Heart right ventricle (tissue), 16 donors: ENCODE data around the gene KMT2D. TPM values are rescaled to one million over a fixed set of nuclear protein-coding genes. Genes with fewer than 3 reads are reported as not detected.

Source experiments
- ATAC-seq, 8 donors: fragments of 200-7000 bp; cut with Tn5 transposase; one replicate each; pipeline ENCODE4 v1.9.1; 2020; ENCODE audit warnings: mild to moderate bottlenecking in 8 of 8, moderate library complexity in 8 of 8, moderate number of reproducible peaks in 1 of 8
- DNase-seq, 2 donors: peaks; one replicate each; pipeline ENCODE4 v3.0.0-alpha.2; 2020
- H3K27ac ChIP-seq, 10 donors: fragments of 200-600 bp; sonication (generic) in 2 of 10; one replicate each; pipeline versions ENCODE4 v1.5.0 to v1.8.0; 2020 to 2022; ENCODE audit warnings: mild to moderate bottlenecking in 3 of 10
- H3K27me3 ChIP-seq, 7 donors: fragments of 200-600 bp; one replicate each; pipeline ENCODE4 v1.8.0; 2021 to 2022; ENCODE audit warnings: mild to moderate bottlenecking in 2 of 7
- H3K36me3 ChIP-seq, 9 donors: fragments of 200-600 bp; sonication (generic) in 1 of 9; one replicate each; pipeline versions ENCODE4 v1.5.0 to v1.8.0; 2020 to 2022; ENCODE audit warnings: mild to moderate bottlenecking in 2 of 9
- H3K4me1 ChIP-seq, 9 donors: fragments of 200-600 bp; sonication (generic) in 1 of 9; one replicate each; pipeline versions ENCODE4 v1.5.0 to v1.8.0; 2020 to 2022; ENCODE audit warnings: mild to moderate bottlenecking in 4 of 9
- H3K4me3 ChIP-seq, 10 donors: fragments of 200-600 bp; sonication (generic) in 2 of 10; one replicate each; pipeline versions ENCODE4 v1.5.0 to v1.8.0; 2020 to 2022; ENCODE audit warnings: mild to moderate bottlenecking in 7 of 10, moderate library complexity in 2 of 10
- H3K9me3 ChIP-seq, 11 donors: fragments of 200-600 bp in 10 of 11; sonication (generic) in 2 of 11; one replicate each; pipeline versions ENCODE4 v1.5.0 to v1.8.0; 2013 to 2022; ENCODE audit warnings: mild to moderate bottlenecking in 2 of 11, control low read depth in 1 of 11, moderate library complexity in 1 of 11
- WGBS, 2 donors: extraction: QIAGEN DNeasy Blood & Tissue Kit; methylation state at CpG; one replicate each; pipeline ENCODE4 v1.1.7; 2013; ENCODE audit warnings: inconsistent platforms in 1 of 2; 5-methylcytosine and 5-hydroxymethylcytosine counted together
- intact Hi-C, 10 donors: fragments of 100-400 bp; cut with DNase I; formaldehyde crosslinking; loops; one replicate each; pipeline versions ENCODE4 v1.11.1 to v1.14.2; 2022
- polyA plus RNA-seq, 2 donors: library from polyadenylated mRNA; stranded (reverse); fragments of 200-250 nt; gene quantifications; one replicate each; pipeline ENCODE4 v1.2.3, GENCODE V29; 2013
- total RNA-seq, 10 donors: library from RNA; stranded (reverse); fragmentation: NEBNext Ultra II Directional in 3 of 10; extraction: Animal tissue kit (Norgen Biotek cat#: 25700) in 3 of 10; gene quantifications; one replicate each; pipeline versions ENCODE4 v1.2.1 to v1.2.4, GENCODE V29; 2021 to 2023
- TF ChIP-seq, protein P1 (sequence below), 9 donors: fragments of 200-600 bp; sonication (generic) in 2 of 9; IDR thresholded peaks; one replicate each; pipeline versions ENCODE4 v1.5.0 to v1.8.0; 2021 to 2022; ENCODE audit warnings: antibody characterized with exemption in 9 of 9, mild to moderate bottlenecking in 5 of 9, moderate library complexity in 1 of 9
- donor health status: Arrhythmogenic right ventricular cardiomyopathy.
- donor health status: ischemic (EF 13 %, LVEDD 7.1; RV severe dilation, severe dysfunction).
- donor health status: healthy with polysubstance abuse.
- donor health status: DM: no; HTN: yes; CAD: no.
- donor health status: DM: no; HTN: no; CAD: no.
- donor health status: ischemic (EF 25% LVEDD 6.9; RV normal size, moderate dysfunction).
- donor health status: ischemic (EF 25% LVEDD 5.7; RV mildly dilated, moderate dysfunction).
- donor health status: healthy.
- donor health status: DM: yes; HTN: yes; CAD: no.
- donor health status: Ischemic cardiomyopathy.
- donor health status: ischemic (EF 35%, LVEDD 5.7; RV mildly dilated, moderate dysfunction).
- donor health status: nonischemic (EF 11% LVEDD 7.7; RV severe dilation, severe dysfunction).
- donor health status: DM: yes; HTN: yes; CAD: no.
- donor health status: PGD.
- donor health status: ischemic (EF 29% LVEDD 5.4; RV normal size, mild dysfunction).
- donor health status: nonischemic (EF 23%, LVEDD 6.1; RV moderate dilation, normal function).

Gene KMT2D
- total and polyA plus RNA-seq, 12 donors: 9.6 to 65.3 (median 54.2) TPM

DNA sequence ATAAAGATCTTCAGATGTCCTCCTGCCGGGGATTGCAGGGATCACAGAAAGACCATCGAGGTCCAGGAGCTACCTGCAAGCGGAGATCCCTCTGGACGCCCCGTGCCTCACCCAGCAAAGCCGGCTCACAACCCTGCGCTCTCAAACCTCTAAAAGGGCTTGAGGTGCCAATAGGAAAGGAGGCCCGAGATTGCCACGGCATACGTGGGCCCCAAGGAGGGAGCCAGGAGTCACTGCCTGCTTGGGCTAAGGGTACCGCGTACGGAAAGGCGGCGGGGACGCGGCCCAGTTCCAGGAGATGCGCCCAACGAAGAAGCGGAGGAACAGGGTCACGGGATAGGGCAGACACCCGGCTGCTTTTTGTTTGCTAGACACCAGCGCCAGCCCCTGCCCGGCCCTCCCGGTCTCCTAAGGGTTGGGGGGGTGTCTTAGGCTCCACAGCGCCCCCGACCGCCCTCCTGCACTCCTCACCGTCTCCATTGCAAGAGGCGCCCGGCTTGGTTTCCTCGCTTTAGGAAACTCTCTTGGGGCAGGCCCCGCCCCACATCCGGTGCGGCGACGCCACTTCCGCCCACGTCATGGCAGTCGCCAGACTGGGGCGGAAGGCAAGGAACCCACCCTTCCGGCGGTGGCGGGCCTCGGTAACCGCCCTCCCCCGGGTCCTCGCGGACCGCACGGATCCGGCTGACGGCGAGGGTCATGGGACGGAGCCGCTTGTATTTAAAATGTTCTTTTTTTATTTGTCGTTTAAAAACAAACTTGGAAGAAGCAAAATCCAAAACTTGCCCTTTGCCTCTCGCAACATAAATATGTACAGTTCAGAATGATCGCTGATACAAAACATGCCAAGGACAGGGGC is 42.1 kb downstream of the KMT2D start, which contains the start of gene PRKAG1:
Gene PRKAG1 (minus strand): TSS at position 516 of the 859 bp plus-strand sequence. CDS start 36 bp downstream, at position 480.
- Histone ChIP-seq H3K4me1 (peaks cover 0 to 54% (median 37%) of the 10 kb centered on the region in 9 donors), H3K36me3 (peaks cover 0 to 41% (median 20%) of the 10 kb centered on the region in 9 donors), H3K27me3 (no peaks in the 10 kb centered on the region), H3K4me3 (peak within 1 kb of the TSS; percentile 56 to 92 (median 81)), H3K9me3 (no peaks in the 10 kb centered on the region), H3K27ac (peak within 1 kb of the TSS; percentile 78 to 99 (median 96))
- WGBS, 2 donors: 0 to 1% methylated on average over 59 of the region's 59 CpGs
- ATAC-seq (peak; percentile 93 to 97 (median 96)), DNase-seq (peak; percentile 96)
- TF ChIP-seq, protein P1, sequence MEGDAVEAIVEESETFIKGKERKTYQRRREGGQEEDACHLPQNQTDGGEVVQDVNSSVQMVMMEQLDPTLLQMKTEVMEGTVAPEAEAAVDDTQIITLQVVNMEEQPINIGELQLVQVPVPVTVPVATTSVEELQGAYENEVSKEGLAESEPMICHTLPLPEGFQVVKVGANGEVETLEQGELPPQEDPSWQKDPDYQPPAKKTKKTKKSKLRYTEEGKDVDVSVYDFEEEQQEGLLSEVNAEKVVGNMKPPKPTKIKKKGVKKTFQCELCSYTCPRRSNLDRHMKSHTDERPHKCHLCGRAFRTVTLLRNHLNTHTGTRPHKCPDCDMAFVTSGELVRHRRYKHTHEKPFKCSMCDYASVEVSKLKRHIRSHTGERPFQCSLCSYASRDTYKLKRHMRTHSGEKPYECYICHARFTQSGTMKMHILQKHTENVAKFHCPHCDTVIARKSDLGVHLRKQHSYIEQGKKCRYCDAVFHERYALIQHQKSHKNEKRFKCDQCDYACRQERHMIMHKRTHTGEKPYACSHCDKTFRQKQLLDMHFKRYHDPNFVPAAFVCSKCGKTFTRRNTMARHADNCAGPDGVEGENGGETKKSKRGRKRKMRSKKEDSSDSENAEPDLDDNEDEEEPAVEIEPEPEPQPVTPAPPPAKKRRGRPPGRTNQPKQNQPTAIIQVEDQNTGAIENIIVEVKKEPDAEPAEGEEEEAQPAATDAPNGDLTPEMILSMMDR (IDR thresholded peaks at IDR 0.05): peak in 8 of 9 donors; percentile 22 to 69 (median 55)
- intact Hi-C loops: loop anchor here in 2 of 10 donors (1.0 to 2.0 kb wide), 2 partner anchors 22 to 38 kb away; no protein-coding TSS in a partner anchor

GRCh38 chr12:49017891-49018260 is 42.7 kb downstream of the KMT2D start:
- Histone ChIP-seq H3K9me3 (no peaks in the 10 kb centered on the region), H3K4me3 (peak overlapping the region; percentile 56 to 92 (median 81)), H3K36me3 (peaks cover 0 to 39% (median 18%) of the 10 kb centered on the region in 9 donors), H3K27ac (peak overlapping the region; percentile 78 to 99 (median 96)), H3K4me1 (peaks cover 0 to 57% (median 37%) of the 10 kb centered on the region in 9 donors), H3K27me3 (no peaks in the 10 kb centered on the region)
- intact Hi-C loops: loop anchor here in 2 of 10 donors (1.0 to 2.0 kb wide), 2 partner anchors 22 to 39 kb away; no protein-coding TSS in a partner anchor
- ATAC-seq: peak; percentile 35 to 74 (median 56)
- 1% methylated on average over 8 of the region's 8 CpGs for WGBS, 2 donors
- TF ChIP-seq, protein P1 (IDR thresholded peaks at IDR 0.05): no peak
- peak in 1 of 2 donors; percentile 68 for DNase-seq

DNA sequence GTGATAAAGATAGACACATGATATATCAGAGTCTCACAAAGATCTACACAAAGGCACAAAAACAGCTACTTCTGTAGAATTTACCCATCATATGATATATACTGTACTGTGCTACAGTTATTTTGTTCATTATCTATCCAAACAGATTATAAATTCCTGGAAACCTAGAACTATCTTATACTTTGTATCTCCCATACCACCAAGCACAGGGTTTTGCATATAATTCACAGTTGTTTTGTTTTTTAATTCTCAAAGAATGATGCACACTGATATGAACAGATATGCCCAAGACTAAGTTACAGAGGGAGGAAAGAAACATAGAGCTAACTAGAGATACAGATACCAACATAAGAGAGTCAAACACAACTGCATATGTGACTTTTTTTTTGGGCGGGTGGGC is 45.4 kb downstream of the KMT2D start:
- peaks cover 0 to 39% (median 21%) of the 10 kb centered on the region in 9 donors for H3K36me3 ChIP-seq
- intact Hi-C loops: no loop called here
- 87 to 96% methylated on average over 1 of the region's 1 CpG for WGBS, 2 donors
- DNase-seq: no peak
- TF ChIP-seq, protein P1 (IDR thresholded peaks at IDR 0.05): no peak
- no peak overlapping the region for H3K4me3 ChIP-seq
- no peak for ATAC-seq
- no peak overlapping the region for H3K27ac ChIP-seq
- peaks cover 0 to 57% (median 37%) of the 10 kb centered on the region in 9 donors for H3K4me1 ChIP-seq
- no peaks in the 10 kb centered on the region for H3K9me3 ChIP-seq
- no peaks in the 10 kb centered on the region for H3K27me3 ChIP-seq

DNA sequence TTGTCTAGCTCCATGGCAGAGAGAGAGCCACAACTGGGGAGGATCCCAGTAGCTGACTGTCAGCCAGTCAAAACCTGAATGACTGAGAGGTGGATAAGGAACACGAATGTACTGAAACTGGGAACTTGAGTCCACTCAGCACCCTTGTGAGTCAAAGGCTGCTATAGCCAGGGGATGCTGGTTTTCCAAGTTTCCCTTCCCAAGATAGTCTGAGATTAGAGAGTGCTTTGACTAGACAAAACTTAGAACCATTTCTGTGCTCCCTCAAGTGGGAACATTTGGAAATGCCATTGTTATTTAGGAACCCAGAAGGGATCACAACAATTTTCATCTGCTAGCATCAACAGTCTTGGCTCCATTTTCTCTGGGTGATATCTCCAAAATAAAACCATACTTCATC is 46.0 kb downstream of the KMT2D start:
- H3K27ac ChIP-seq: peak overlapping the region in 3 of 10 donors; percentile 4 to 13 (median 11)
- H3K36me3 ChIP-seq: peaks cover 0 to 43% (median 21%) of the 10 kb centered on the region in 9 donors
- no peaks in the 10 kb centered on the region for H3K27me3 ChIP-seq
- no peak overlapping the region for H3K4me3 ChIP-seq
- intact Hi-C loops: no loop called here
- TF ChIP-seq, protein P1 (IDR thresholded peaks at IDR 0.05): peak in 6 of 9 donors; percentile 12 to 41 (median 29)
- ATAC-seq: no peak
- WGBS, 2 donors: 23 to 49% methylated on average over 1 of the region's 1 CpG
- no peaks in the 10 kb centered on the region for H3K9me3 ChIP-seq
- no peak for DNase-seq
- peaks cover 0 to 56% (median 36%) of the 10 kb centered on the region in 9 donors for H3K4me1 ChIP-seq
